SU-DHL-6 (cell line): ENCODE results near the gene YTHDF1.

Experiments used
- H2AFZ ChIP-seq: fragments of 200-600 bp; sonication (generic); 2 replicates; pipeline ENCODE4 v1.6.1; 2014; ENCODE audit warnings: low read depth, mild to moderate bottlenecking, moderate library complexity, mixed read lengths, antibody characterized with exemption, low read length; ENCODE audit not compliant: severe bottlenecking
- H3F3A ChIP-seq: fragments of 200-600 bp; shearing (Covaris generic); 2 replicates; pipeline ENCODE4 v1.6.0; 2016; ENCODE audit warnings: antibody characterized with exemption, mild to moderate bottlenecking; ENCODE audit not compliant: insufficient read depth
- H3K27ac ChIP-seq: fragments of 200-600 bp; sonication (generic); 2 replicates; pipeline ENCODE4 v1.5.1; 2016; ENCODE audit warnings: low read depth, mild to moderate bottlenecking, low read length, moderate library complexity, mixed read lengths
- H3K27me3 ChIP-seq: fragments of 200-600 bp; sonication (generic), shearing (Covaris generic); 2 replicates; pipeline ENCODE4 v1.6.0; 2014; ENCODE audit warnings: mild to moderate bottlenecking, low read length
- H3K36me3 ChIP-seq: fragments of 200-600 bp; sonication (generic); 2 replicates; pipeline ENCODE4 v1.6.1; 2014; ENCODE audit warnings: mild to moderate bottlenecking, low read length, mixed read lengths
- H3K4me2 ChIP-seq: fragments of 300-600, 200-600 bp; shearing (Covaris generic), sonication (generic); 2 replicates; pipeline ENCODE4 v1.6.0; 2014; ENCODE audit warnings: low read length, low read depth, mild to moderate bottlenecking; ENCODE audit not compliant: poor library complexity, severe bottlenecking
- H3K4me3 ChIP-seq: fragments of 200-600 bp; sonication (generic); 2 replicates; pipeline ENCODE4 v1.5.1; 2014; ENCODE audit warnings: antibody characterized with exemption, low read length, mild to moderate bottlenecking, mixed read lengths; ENCODE audit not compliant: insufficient read depth, poor library complexity, severe bottlenecking
- H3K79me2 ChIP-seq: fragments of 200-600 bp; sonication (generic); 2 replicates; pipeline ENCODE4 v1.6.1; 2014; ENCODE audit warnings: mild to moderate bottlenecking, low read length, moderate library complexity; ENCODE audit not compliant: insufficient read depth
- H3K9ac ChIP-seq: fragments of 200-600 bp; sonication (generic); 2 replicates; pipeline ENCODE4 v1.7.0; 2014; ENCODE audit warnings: mild to moderate bottlenecking, low read length
- H3K9me2 ChIP-seq: fragments of 200-600 bp; sonication (generic); replicated peaks from 2 replicates; pipeline ENCODE4 v1.6.1; 2014; ENCODE audit warnings: low read length; ENCODE audit not compliant: insufficient read depth
- H3K9me3 ChIP-seq: fragments of 200-600 bp; sonication (generic); 2 replicates; pipeline ENCODE4 v1.6.1; 2014; ENCODE audit warnings: low read length, mixed read lengths; ENCODE audit not compliant: insufficient read depth
- H4K20me1 ChIP-seq: fragments of 200-600 bp; sonication (generic); 2 replicates; pipeline ENCODE4 v1.6.1; 2014; ENCODE audit warnings: low read depth, mild to moderate bottlenecking, antibody characterized with exemption, low read length, moderate library complexity, mixed read lengths
- EZH2phosphoT487 ChIP-seq: fragments of 200-600 bp; sonication (generic), shearing (Covaris generic); conservative IDR thresholded peaks from 2 replicates; pipeline ENCODE4 v1.6.1; 2018; ENCODE audit warnings: mild to moderate bottlenecking, antibody characterized with exemption, low read length, moderate library complexity, mixed read lengths
- TF ChIP-seq, protein P1 (sequence below): fragments of 200-600 bp; sonication (generic); IDR thresholded peaks from one replicate; pipeline ENCODE4 v1.5.1; 2017; ENCODE audit warnings: antibody characterized with exemption, mild to moderate bottlenecking, low read length, moderate library complexity; ENCODE audit not compliant: insufficient read depth, poor library complexity, severe bottlenecking

The YTHDF1 gene

DNA sequence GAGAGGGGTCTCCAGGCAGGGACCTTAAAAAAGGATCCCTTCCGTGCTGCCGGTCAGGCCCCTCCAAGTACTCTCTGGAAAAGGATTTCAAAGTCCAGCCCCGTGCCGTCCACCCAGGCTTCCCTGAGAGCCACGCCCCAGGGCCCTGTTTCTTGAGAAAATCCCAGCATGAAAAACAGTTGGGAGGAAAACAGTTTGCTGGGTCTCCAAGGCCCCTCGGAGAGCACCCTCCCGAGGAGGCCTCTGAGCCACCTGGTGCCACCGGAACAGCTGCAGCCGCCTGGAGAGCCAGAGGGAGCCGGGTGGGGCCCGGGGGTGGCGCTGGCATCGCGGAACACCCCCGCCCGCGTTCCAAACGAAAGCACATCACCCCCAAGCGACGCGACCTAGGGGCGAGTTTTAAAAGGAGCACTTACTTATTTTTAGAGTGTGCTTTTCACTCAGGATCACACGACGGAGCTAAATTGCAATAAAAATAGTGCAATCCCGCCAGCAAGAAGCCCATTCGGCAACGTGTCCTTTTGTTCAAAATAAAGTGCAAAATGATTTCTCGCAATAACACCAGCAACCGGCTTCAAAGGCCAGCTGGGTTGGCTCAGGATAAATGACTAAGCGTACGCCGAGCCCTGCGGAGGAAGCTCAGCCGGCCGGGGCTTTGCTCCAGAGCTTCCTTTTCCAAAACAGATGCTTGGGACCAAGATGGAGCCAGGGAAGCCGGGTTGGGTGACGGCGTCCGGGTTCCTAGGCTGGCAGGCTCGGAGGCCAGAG lies 64.2 kb downstream of the YTHDF1 start:
- H3K36me3 ChIP-seq, result no peaks in the 10 kb centered on the region
- TF ChIP-seq EZH2phosphoT487, result no peak
- TF ChIP-seq, protein P1, sequence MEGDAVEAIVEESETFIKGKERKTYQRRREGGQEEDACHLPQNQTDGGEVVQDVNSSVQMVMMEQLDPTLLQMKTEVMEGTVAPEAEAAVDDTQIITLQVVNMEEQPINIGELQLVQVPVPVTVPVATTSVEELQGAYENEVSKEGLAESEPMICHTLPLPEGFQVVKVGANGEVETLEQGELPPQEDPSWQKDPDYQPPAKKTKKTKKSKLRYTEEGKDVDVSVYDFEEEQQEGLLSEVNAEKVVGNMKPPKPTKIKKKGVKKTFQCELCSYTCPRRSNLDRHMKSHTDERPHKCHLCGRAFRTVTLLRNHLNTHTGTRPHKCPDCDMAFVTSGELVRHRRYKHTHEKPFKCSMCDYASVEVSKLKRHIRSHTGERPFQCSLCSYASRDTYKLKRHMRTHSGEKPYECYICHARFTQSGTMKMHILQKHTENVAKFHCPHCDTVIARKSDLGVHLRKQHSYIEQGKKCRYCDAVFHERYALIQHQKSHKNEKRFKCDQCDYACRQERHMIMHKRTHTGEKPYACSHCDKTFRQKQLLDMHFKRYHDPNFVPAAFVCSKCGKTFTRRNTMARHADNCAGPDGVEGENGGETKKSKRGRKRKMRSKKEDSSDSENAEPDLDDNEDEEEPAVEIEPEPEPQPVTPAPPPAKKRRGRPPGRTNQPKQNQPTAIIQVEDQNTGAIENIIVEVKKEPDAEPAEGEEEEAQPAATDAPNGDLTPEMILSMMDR, result no peak

DNA sequence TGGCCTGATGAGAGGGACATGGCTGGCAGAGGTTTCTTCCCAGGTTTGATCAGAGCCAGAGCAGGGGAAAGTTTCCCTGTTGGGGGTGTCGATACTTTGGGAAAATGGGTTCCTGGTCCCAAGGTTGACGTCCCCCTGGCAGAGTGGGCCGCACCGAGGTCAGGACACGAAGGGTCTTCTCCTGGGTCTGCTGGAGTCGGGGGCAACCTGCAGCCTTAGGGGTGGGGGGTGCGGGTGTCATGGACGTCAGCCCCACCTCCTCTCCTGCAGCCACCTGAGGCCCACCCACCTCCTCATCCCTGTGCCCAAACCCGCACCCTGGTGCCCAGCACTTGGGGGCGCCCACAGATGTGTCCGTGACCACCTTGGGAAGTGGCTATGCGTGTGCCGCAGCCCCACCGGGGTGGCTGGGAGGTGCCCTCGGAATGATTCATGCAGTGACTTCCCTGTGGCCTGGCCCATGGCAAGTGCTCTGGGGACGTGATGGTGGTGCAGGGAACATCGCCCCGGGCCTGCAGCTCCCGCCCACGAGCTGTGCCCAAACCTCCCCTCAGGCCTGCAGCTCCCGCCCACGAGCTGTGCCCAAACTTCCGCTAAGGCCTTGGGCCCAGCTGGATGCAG lies 64.9 kb downstream of the YTHDF1 start:
- no peak overlapping the region for H3K4me2 ChIP-seq
- H3K9me3 ChIP-seq, result no peaks in the 10 kb centered on the region

More for the DNA sequence above, 64.2 kb downstream of the YTHDF1 start:
- Histone ChIP-seq H3F3A (no peaks in the 10 kb centered on the region), H3K27ac (no peak overlapping the region), H3K4me3 (no peak overlapping the region), H4K20me1 (no peaks in the 10 kb centered on the region), H2AFZ (no peak overlapping the region), H3K4me2 (no peak overlapping the region), H3K27me3 (no peaks in the 10 kb centered on the region), H3K9ac (no peak overlapping the region), H3K9me3 (no peaks in the 10 kb centered on the region), H3K79me2 (no peaks in the 10 kb centered on the region), H3K9me2 (no peaks in the 10 kb centered on the region)

DNA sequence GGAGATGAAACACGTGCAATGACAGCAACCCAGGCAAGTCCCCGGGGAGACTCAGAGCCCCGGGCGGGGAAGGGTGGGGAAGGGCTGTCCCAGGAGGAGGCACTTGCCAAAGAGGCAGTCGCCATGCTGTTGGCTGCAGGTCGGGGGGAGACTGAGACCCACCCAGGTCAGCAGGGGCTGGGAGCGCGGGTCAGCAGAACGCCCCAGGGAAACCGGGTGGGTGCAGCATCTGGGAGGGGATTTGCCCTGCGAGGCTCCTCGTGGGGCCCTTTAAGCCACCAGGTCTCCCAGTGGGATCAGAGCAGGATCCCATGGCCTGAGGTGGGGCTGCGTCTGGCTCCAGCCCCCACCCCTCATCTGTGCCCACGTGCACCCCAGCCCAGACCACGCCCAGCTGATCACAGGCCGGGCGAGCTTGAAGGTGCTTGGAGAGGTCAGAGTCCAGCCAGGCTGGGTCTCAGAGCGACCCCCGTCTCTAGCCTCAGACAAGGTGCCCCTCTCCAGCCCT lies 65.5 kb downstream of the YTHDF1 start:
- H3K27me3 ChIP-seq, result no peaks in the 10 kb centered on the region
- H2AFZ ChIP-seq, result no peak overlapping the region
- no peak overlapping the region for H3K27ac ChIP-seq
- no peaks in the 10 kb centered on the region for H3K79me2 ChIP-seq
- H3K36me3 ChIP-seq, result no peaks in the 10 kb centered on the region
- H3K4me2 ChIP-seq, result no peak overlapping the region
- H3F3A ChIP-seq, result no peaks in the 10 kb centered on the region
- H3K4me3 ChIP-seq, result no peak overlapping the region
- no peaks in the 10 kb centered on the region for H3K9me2 ChIP-seq
- no peak for TF ChIP-seq EZH2phosphoT487
- TF ChIP-seq, protein P1, result no peak
- no peaks in the 10 kb centered on the region for H3K9me3 ChIP-seq
- H4K20me1 ChIP-seq, result no peaks in the 10 kb centered on the region
- no peak overlapping the region for H3K9ac ChIP-seq

More for the DNA sequence above, 64.9 kb downstream of the YTHDF1 start:
- no peaks in the 10 kb centered on the region for H3K9me2 ChIP-seq
- H3K27me3 ChIP-seq, result no peaks in the 10 kb centered on the region
- no peak overlapping the region for H2AFZ ChIP-seq
- no peak overlapping the region for H3K9ac ChIP-seq
- H3K4me3 ChIP-seq, result no peak overlapping the region
- no peaks in the 10 kb centered on the region for H3K36me3 ChIP-seq
- no peaks in the 10 kb centered on the region for H4K20me1 ChIP-seq
- TF ChIP-seq EZH2phosphoT487, result no peak
- TF ChIP-seq, protein P1, result no peak
- H3F3A ChIP-seq, result no peaks in the 10 kb centered on the region
- H3K79me2 ChIP-seq, result no peaks in the 10 kb centered on the region
- H3K27ac ChIP-seq, result no peak overlapping the region
